Esophagus squamous epithelium (tissue), 5 donors: ENCODE results near the gene TLE6. TPM values are rescaled to one million over a fixed set of nuclear protein-coding genes. Genes with fewer than 3 reads are reported as not detected.

ENCODE experiments used
- DNase-seq: peaks from one replicate; lab custom pipeline; 2025; lab: John Stamatoyannopoulos, UW
- H3K27ac ChIP-seq, 4 donors: fragments of 200-600 bp; sonication (generic); one replicate each; pipeline ENCODE4 v1.5.1; 2016 to 2019; ENCODE audit warnings: mild to moderate bottlenecking in 1 of 4
- H3K27me3 ChIP-seq, 4 donors: fragments of 200-600 bp; sonication (generic); 1 replicate in 3 of 4; 2 replicates in 1 of 4; pipeline versions ENCODE4 v1.5.1 to v1.6.0; 2017 to 2021; ENCODE audit warnings: antibody characterized with exemption in 1 of 4
- H3K36me3 ChIP-seq, 3 donors: fragments of 200-600 bp; sonication (generic); one replicate each; pipeline ENCODE4 v1.5.1; 2016 to 2019
- H3K4me1 ChIP-seq, 3 donors: fragments of 200-600 bp; sonication (generic); one replicate each; pipeline ENCODE4 v1.5.1; 2017 to 2019
- H3K4me3 ChIP-seq, 4 donors: fragments of 200-600 bp; sonication (generic); 1 replicate in 3 of 4; 2 replicates in 1 of 4; pipeline ENCODE4 v1.5.1; 2016 to 2019; ENCODE audit warnings: mild to moderate bottlenecking in 2 of 4, moderate library complexity in 1 of 4
- H3K9me3 ChIP-seq, 3 donors: fragments of 200-600 bp; sonication (generic); one replicate each; pipeline ENCODE4 v1.5.1; 2016 to 2019
- POLR2A ChIP-seq, 4 donors: fragments of 450-650 bp; IDR thresholded peaks; one replicate each; pipeline ENCODE4 v1.6.1; 2017; ENCODE audit warnings: antibody characterized with exemption in 4 of 4, mild to moderate bottlenecking in 4 of 4, moderate library complexity in 3 of 4
- WGBS, 2 donors: methylation state at CpG; one replicate each; pipeline ENCODE4 v1.1.5; 2018; 5-methylcytosine and 5-hydroxymethylcytosine counted together
- intact Hi-C: fragments of 100-400 bp; cut with DNase I; formaldehyde crosslinking; loops from one replicate; pipeline ENCODE4 v1.15.0; 2022
- total RNA-seq, 4 donors: library from RNA; depleted of rRNA; stranded (reverse); fragments of >200 nt; gene quantifications; one replicate each; pipeline ENCODE4 v1.1.0, GENCODE V29; 2016
- TF ChIP-seq, protein P1 (sequence below), 6 experiments: fragments of 450-650 bp in 4 of 6; fragments of 200-600 bp in 2 of 6; sonication (generic) in 2 of 6; IDR thresholded peaks; one replicate each; pipeline ENCODE4 v1.5.1; 2016 to 2019; ENCODE audit warnings: antibody characterized with exemption in 6 of 6, mild to moderate bottlenecking in 4 of 6, moderate library complexity in 4 of 6
- donor health status: DM: yes; HTN: yes; CAD: no.

TLE6 gene
- total RNA-seq, 4 donors from 2014 or later = 0.59 to 3.3 (median 1.9) TPM; not detected in 1

DNA sequence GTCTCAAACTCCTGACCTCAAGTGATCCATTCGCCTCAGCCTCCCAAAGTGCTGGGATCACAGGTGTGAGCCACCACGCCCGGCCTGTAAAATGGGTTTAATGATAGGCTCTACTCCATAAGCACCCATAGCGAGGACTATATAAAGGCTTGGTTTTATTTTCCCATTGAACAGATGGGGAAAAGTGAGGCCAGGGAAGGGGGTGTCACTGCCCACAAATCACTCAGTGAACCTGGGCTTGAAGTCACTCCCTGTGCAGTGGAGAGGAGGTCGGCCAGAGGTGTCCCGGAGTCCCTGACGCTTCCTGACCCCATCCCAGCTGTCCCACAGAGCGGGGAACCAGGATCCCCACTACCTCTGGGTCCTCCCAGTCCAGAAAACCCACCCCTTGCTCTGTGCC lies 36.8 kb downstream of the TLE6 start:
- no peak for TF ChIP-seq POLR2A (IDR thresholded peaks at IDR 0.05)
- TF ChIP-seq, protein P1, sequence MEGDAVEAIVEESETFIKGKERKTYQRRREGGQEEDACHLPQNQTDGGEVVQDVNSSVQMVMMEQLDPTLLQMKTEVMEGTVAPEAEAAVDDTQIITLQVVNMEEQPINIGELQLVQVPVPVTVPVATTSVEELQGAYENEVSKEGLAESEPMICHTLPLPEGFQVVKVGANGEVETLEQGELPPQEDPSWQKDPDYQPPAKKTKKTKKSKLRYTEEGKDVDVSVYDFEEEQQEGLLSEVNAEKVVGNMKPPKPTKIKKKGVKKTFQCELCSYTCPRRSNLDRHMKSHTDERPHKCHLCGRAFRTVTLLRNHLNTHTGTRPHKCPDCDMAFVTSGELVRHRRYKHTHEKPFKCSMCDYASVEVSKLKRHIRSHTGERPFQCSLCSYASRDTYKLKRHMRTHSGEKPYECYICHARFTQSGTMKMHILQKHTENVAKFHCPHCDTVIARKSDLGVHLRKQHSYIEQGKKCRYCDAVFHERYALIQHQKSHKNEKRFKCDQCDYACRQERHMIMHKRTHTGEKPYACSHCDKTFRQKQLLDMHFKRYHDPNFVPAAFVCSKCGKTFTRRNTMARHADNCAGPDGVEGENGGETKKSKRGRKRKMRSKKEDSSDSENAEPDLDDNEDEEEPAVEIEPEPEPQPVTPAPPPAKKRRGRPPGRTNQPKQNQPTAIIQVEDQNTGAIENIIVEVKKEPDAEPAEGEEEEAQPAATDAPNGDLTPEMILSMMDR (IDR thresholded peaks at IDR 0.05) = no peak
- no peaks in the 10 kb centered on the region for H3K9me3 ChIP-seq
- intact Hi-C loops = no loop called here
- H3K27ac ChIP-seq = no peak overlapping the region
- no peak for DNase-seq
- peaks cover 0 to 20% (median 0%) of the 10 kb centered on the region in 3 donors for H3K36me3 ChIP-seq
- H3K4me3 ChIP-seq = no peak overlapping the region
- H3K27me3 ChIP-seq = no peaks in the 10 kb centered on the region
- peaks cover 0 to 6% (median 0%) of the 10 kb centered on the region in 3 donors for H3K4me1 ChIP-seq
- 90 to 94% methylated on average over 6 to 7 of the region's 8 CpGs for WGBS, 2 donors

DNA sequence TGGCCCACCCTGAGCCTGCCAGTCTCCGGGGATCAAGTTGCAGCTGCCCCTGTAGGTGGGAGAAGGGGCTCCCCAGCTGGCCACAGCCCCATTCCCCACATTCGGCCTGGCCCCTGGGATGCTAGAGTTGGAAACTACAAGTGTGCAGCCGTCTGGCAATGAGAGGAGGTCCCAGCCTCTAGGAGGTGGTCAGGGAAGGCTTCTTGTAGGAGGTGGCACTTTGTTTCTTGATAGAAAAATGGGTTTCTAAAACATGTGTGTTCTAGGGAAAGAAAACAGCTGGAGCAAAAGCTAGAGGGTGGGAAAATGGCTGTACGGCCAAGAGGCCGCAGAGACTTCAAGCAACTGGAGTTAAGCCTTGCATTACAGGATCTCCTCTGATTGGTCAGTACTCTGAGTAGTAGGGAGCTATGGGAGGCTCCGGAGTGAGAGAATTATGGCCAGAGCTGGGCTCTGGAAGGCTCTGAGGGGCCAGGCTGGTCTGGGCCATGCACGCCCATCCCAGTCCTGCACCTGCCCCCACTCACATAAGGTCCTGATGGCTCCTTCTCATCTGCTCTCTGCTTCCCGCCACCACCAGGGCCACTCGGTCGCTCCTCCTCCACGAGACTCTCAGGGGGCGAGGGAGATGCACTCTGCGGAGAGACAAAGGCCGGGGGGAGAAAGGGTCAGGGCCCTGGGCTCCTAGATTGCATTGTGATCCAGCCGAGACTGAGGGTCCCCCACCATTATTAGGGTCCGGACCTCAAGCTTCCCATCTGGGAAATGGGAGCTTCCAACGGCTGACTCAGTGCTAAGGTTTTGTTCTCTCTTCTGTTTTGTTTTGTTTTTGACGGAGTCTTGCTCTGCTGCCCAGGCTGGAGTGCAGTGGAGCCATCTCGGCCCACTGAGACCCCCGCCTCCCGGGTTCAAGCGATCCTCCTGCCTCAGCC lies 38.0 kb downstream of the TLE6 start:
- Histone ChIP-seq H3K27me3 (no peaks in the 10 kb centered on the region), H3K27ac (no peak overlapping the region), H3K4me3 (no peak overlapping the region), H3K36me3 (peaks cover 0 to 18% (median 0%) of the 10 kb centered on the region in 3 donors), H3K4me1 (peaks cover 0 to 6% (median 0%) of the 10 kb centered on the region in 3 donors), H3K9me3 (no peaks in the 10 kb centered on the region)
- DNase-seq = no peak
- 89 to 93% methylated on average over 14 to 19 of the region's 22 CpGs for WGBS, 2 donors
- intact Hi-C loops = no loop called here
- no peak for TF ChIP-seq POLR2A (IDR thresholded peaks at IDR 0.05)
- TF ChIP-seq, protein P1 (IDR thresholded peaks at IDR 0.05) = no peak

DNA sequence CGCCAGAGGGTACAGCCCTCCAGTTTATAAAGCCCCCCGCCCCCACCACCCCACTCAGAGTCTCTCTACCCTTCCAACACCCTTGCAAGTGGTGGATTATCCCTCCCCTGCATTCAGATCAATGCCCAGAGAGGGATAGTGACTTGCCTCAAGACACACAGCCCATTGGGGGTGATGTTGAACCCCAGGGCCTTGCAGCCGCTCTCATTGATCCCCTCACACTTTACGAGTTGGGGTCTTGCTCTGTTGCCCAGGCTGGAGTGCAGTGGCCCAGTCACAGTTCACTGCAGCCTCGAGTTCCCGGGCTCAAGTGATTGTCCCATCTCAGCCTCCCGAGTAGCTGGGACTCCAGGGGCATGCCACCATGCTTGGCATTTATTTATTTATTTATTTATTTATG lies 40.6 kb downstream of the TLE6 start:
- H3K27ac ChIP-seq = no peak overlapping the region
- TF ChIP-seq POLR2A (IDR thresholded peaks at IDR 0.05) = no peak
- TF ChIP-seq, protein P1 (IDR thresholded peaks at IDR 0.05) = no peak
- H3K36me3 ChIP-seq = peaks cover 0 to 12% (median 0%) of the 10 kb centered on the region in 3 donors
- H3K9me3 ChIP-seq = no peaks in the 10 kb centered on the region
- intact Hi-C loops = no loop called here
- 90 to 93% methylated on average over 5 to 7 of the region's 7 CpGs for WGBS, 2 donors
- H3K27me3 ChIP-seq = no peaks in the 10 kb centered on the region
- DNase-seq = no peak
- no peak overlapping the region for H3K4me3 ChIP-seq
- no peaks in the 10 kb centered on the region for H3K4me1 ChIP-seq

DNA sequence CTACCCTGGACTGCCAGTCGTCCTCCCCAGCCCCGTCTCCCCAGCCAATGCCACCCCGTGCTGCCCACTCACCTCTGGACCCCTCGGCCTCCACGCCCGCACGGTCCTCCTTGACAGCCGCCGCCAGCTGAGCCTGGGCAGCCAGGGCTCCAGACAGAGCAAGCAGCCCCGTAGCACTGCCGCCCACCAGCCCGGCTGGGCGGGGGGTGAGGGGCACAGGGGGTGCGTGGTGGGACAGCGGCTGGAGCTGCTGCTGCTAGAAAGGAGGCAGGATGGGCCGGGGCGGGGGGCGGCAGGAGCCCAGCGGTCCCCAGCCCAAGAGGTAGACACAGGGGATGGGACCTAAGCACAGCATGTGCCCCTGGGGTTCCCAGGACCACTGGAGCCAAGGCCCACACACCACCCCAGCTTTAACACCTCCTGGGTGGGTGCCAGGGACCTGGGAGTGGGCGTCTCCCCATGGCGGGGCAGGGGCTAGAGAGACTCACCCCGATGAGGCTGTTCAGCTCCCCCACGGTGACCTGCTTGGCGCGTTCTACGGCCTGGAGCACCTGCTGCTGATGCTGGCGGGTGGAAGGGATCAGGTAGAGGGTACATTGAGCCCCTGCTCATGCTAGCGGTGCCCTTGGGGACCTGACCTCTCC lies 42.0 kb downstream of the TLE6 start:
- no peak for DNase-seq
- Histone ChIP-seq H3K36me3 (peaks cover 0 to 12% (median 0%) of the 10 kb centered on the region in 3 donors), H3K27ac (no peak overlapping the region), H3K4me1 (no peaks in the 10 kb centered on the region), H3K4me3 (no peak overlapping the region), H3K27me3 (no peaks in the 10 kb centered on the region), H3K9me3 (no peaks in the 10 kb centered on the region)
- intact Hi-C loops = no loop called here
- 66 to 84% methylated on average over 2 to 10 of the region's 28 CpGs for WGBS, 2 donors
- TF ChIP-seq, protein P1 (IDR thresholded peaks at IDR 0.05) = no peak
- no peak for TF ChIP-seq POLR2A (IDR thresholded peaks at IDR 0.05)
